Activated T-cell treated with anti-CD3 and anti-CD28 coated beads, Interleukin-2, amount 50 U/mL, for 48 hours (primary cell): ENCODE measurements around the gene SERPINE2.

ENCODE experiments used
- DNase-seq, 2 experiments: peaks; one replicate each; pipeline ENCODE4 v3.0.0-alpha.2; 2020

The SERPINE2 gene, protein sequence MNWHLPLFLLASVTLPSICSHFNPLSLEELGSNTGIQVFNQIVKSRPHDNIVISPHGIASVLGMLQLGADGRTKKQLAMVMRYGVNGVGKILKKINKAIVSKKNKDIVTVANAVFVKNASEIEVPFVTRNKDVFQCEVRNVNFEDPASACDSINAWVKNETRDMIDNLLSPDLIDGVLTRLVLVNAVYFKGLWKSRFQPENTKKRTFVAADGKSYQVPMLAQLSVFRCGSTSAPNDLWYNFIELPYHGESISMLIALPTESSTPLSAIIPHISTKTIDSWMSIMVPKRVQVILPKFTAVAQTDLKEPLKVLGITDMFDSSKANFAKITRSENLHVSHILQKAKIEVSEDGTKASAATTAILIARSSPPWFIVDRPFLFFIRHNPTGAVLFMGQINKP

GRCh38 chr2:224039080-224039769 lies at the start of gene SERPINE2:
Gene SERPINE2, minus strand, starts transcription at chr2:224039286. Its CDS starts 37,386 bp downstream, at chr2:224001900.
- DNase-seq: peak; percentile 72 to 76

DNA sequence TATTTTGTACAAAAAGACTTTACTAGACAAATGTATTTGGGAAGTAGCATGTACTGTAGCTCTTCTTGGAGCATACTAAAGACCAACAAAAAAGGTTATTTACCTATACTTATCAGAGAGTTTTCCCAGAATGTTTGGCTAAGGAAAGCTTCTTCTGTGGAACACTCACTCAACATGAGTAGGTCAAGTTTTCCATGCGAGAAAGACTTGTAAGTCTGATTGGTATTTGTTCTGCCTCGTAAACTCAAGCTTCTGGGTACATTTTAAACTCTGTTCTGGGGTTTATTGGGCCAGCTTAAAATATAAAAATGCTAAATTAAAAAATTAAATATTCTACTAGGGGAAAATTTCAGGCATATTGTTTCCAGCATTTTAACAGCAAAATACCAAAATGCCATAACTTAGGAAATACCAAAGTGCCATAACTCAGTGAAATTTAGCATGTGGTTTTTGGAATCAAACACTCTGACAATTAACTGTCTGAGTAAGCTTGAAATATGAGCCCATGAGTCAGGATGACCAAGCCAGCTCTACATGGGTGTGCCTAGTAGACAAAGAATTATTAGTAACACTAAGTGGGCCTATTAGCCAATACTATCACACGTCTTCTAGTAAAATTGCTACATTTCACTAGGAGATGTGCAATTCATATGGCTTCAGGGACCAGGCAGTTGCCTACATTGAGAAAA lies 47.3 kb upstream of the SERPINE2 start:
- DNase-seq: no peak

DNA sequence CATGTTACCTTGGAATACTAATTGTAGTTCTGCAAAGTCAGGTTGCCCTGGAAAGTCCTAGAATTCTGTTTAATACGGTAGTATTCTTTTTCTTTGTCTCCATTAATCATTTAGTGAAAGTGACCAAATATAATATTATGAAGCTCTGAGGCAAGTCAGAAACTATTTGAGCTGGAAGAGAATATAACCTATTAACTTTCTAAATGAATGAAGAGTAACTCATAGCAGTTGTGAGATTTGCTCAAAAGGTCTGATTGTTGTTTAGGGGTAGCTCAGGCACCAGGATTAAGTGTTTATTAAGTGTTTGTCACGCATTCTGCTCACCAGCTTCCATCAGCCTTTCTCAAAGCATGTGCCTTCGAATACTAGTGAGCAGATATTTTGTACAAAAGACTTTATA lies 46.7 kb upstream of the SERPINE2 start:
- DNase-seq: no peak

DNA sequence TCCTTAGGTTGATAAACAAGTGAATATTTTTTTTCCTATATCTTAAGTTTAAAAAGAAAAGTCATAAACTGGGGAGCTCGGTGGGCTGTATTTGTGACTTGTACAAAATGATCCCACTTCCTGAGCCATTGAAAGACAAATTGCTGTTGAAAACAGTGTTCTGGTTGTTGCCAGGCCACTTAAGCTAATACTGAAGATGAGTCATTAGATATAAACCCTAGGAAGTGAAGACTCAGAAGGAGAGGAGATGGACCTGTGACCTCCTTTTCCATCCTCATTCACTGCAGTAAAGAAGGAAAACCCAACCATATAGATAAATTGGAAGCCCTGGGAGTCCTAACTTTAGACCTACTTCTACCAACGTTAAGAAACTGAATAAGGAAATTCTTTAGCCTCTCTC lies 46.2 kb upstream of the SERPINE2 start:
- no peak for DNase-seq

- DNase-seq: no peak
Observed at GRCh38 chr2:224084266-224084892, 45.3 kb upstream of the SERPINE2 start.

DNA sequence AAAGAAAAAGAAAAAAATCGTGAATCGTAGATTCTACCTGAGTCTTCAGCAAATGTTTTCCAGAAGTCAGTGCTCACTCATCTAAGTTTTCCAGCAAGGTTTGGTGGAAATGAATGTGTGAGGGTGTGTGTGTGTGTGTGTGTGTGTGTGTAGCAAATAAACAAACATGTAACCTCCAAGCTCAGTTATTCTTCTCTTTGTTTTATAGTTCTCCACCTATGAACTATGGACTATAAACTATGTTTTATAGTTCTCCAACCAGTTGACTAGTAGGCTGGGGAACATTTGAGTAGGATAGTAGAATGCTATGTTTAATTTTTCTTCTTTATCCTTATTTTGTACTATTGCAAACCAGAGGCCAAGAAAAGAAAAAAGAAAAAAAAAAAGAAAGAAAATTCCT lies 44.6 kb upstream of the SERPINE2 start:
- no peak for DNase-seq

DNA sequence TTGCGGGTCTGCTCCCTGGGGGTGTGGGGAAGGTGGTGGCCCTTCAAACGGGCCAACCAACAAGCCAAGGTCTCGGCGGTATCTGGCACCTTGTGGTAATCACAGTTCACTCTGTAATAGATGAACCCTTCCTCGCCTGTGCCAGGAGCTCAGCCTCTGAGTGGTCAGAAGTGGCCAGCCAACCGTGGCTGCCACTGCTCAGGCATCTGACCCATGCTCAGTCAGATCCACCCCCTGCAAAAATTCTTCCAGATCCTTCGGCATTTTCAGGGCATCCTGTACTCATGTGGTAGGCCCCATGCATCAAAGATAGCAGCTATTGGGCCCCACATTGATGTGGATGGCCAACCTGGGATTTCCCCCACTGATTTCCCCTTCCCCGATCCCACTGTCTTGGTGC lies 39.6 kb upstream of the SERPINE2 start:
- DNase-seq: no peak

GRCh38 chr2:224077773-224078507 lies 38.9 kb upstream of the SERPINE2 start:
- DNase-seq: no peak

DNA sequence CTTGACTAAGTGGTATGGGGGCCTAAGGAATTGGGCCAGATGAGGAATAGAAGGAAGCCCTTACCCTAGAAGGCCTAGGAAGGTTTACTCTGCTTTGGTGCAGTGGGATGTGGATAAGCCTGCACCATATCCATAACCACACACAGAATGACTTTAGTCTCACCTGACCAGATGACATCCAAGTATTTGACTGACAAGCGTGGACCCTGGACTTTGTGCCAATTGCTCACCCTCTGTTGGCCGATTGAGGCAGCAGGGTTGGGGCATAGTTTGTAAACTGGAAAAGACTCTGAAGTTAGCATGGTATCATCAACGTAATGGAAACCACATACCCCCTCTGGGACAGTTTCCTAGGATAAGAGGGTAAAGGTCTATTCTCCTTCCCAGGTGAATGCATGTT lies 36.5 kb upstream of the SERPINE2 start:
- DNase-seq: no peak

GRCh38 chr2:224073676-224074075 lies 34.6 kb upstream of the SERPINE2 start:
- no peak for DNase-seq

GRCh38 chr2:224072541-224073188 lies 33.6 kb upstream of the SERPINE2 start:
- DNase-seq: no peak

DNA sequence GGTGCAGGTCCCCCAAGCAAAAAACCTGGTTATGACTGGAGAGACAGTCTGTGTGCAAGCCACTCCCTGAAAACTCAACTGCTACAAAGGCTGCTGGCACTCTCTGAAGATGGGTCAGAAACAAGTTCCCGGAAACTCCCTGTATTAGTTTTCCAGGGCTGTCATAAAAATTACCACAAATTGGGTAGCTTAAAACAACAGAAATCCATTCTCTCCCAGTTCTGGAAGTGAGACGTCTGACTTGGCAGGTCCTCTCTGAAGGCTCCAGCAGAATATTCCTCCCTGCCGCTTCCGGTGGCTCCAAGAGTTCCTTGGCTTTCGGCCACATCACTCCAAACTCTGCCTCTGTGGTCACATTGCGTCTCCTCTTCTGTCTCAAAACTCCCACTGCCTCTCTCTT lies 30.1 kb upstream of the SERPINE2 start:
- no peak for DNase-seq

DNA sequence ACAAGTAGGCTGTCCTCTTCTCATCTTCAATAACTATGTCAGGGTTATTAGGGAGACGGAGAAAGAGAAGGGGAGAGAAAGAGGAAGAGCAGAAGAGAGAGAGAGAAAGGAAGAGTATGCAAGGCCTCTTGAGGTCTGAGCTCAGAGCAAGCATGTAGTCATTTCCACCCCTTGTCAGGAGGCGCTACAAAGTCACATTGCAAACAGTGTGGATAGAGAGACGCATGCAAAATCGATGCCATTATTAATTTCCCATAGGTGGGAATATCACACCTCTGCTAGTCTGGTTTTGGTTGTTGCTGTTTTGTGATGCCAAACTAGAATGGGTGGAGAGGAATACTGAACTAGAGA lies 24.2 kb upstream of the SERPINE2 start:
- DNase-seq: no peak

DNA sequence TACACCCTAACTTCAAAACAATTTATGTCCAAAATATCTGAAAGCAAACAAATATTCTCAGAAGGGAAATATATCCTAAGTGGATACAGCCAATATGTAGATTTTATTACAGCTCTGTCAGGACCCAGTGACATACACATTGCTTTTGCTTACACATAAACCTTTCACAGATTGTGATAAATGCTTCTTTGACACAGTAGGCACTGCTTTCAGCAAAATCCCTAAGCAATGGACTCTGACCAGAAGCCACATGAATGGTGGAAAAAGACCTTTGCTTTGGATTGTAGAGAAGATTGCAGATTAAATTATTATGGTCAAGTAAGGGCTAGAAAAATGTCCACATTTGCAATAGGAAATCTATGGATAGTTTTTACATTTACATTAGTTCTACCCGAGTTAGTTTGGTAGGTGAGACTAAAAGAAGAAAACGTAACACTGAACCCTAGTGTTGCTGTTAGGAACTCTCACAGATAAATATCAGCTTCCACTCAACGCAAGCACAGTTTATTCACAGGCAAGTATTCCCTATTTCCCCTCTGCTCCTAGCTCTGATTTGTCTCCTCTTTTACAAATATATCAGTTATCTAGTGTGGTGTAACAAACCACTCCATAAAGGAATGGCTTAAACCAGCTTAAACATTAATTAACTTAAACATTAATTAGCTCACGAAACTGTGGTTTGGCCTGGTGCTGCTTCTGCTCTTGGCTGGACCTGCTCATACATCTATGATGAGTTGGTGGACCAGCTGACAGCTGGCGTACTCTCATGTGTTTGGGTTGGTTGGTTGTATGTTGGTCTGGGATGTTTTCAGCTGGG lies 23.6 kb upstream of the SERPINE2 start:
- no peak for DNase-seq

GRCh38 chr2:224060783-224061482 lies 21.8 kb upstream of the SERPINE2 start:
- DNase-seq: no peak

GRCh38 chr2:224059178-224059577 lies 20.1 kb upstream of the SERPINE2 start:
- DNase-seq: no peak

DNA sequence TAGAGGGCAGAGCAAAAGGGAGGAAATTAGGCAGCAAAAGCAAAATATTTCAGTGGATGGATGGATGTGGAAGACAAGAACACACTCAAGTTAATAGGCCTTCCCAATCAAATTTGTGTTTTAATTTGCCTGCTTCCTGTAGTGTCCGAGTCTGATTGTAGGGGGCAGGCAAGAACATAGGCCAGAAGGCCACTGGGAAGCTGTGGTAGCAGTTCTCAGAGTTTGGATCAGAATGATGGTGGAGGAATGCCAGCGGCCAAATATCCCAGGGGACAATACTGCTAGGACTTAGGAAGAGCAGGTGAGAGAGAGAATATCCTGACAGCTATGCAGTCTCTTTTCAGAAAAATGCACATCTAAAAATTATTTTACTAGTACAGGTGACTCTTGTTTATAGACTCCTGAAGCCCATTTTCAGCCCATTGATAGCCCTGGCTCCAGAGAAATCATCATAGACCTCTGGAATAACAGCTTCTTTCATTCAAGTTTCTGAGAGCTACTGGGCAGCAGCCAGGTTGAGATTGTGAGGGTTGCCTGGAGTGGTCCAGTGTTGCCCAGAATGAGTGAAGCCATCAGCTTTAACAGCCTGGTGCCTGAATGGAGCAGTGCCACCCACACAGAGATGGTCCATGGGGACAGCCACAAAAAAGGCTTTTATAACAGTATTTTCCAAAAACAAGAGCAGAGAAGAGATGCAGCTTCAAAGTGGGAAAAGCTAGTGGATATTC lies 19.1 kb upstream of the SERPINE2 start:
- no peak for DNase-seq

DNA sequence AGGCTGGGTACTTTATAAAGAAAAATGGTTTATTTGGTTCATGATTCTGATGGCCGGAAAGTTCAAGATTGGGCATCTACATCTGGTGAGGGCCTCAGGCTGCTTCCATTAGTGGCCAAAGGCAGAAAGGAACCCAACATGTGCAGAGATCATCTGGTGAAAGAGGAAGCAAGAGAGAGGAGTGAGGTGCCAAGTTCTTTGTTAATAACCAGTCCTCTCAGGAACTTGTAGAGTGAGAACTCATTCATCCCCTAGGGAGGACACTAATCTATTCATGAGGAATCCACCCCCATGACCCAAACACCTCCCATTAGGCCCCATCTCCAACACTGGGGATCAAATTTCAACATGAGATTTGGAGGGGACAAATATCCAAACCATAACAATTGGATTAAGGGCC lies 17.8 kb upstream of the SERPINE2 start:
- no peak for DNase-seq

- no peak for DNase-seq
Observed at GRCh38 chr2:224055101-224055500, 16.0 kb upstream of the SERPINE2 start.

GRCh38 chr2:224046752-224047151 lies 7.7 kb upstream of the SERPINE2 start:
- DNase-seq: no peak
